Right renal pelvis (tissue), 4 donors: Measurements from ENCODE around the gene TLX2. TPM values are rescaled to one million over a fixed set of nuclear protein-coding genes. Genes with fewer than 3 reads are reported as not detected.

Experiments
- polyA plus RNA-seq, 4 donors: library from polyadenylated mRNA; unstranded; fragments of 120-200 nt; gene quantifications; one replicate each; pipeline ENCODE4 v1.2.1, GENCODE V29; 2013; ENCODE audit not compliant: insufficient read length in 4 of 4

Gene TLX2
- polyA plus RNA-seq, 4 donors = 0.26 TPM; not detected in 3

Other genes with a start within 250 kb of the TLX2 start
- 1 to 10 TPM; 1.8 to 3.1 (median 2.3) TPM for gene SLC4A5, start 171.0 kb upstream of the TLX2 start, polyA plus RNA-seq
- gene DCTN1, start 134.1 kb upstream of the TLX2 start, polyA plus RNA-seq = 100 to 1,000 TPM; 146 to 166 (median 153) TPM
- 1 to 10 TPM; 5.0 to 9.5 (median 7.2) TPM for gene C2orf81, start 92.8 kb upstream of the TLX2 start, polyA plus RNA-seq
- gene WDR54, start 92.7 kb upstream of the TLX2 start, polyA plus RNA-seq = 10 to 100 TPM; 36.7 to 44.2 (median 40.9) TPM
- 10 to 100 TPM; 62.1 to 79.9 (median 66.2) TPM for gene RTKN, start 72.5 kb upstream of the TLX2 start, polyA plus RNA-seq
- 10 to 100 TPM; 20.2 to 29.5 (median 24.5) TPM for gene INO80B, start 59.4 kb upstream of the TLX2 start, polyA plus RNA-seq
- gene WBP1, start 56.0 kb upstream of the TLX2 start, polyA plus RNA-seq = 100 to 1,000 TPM in 3 of 4 donors, 10 to 100 TPM in 1; 94.9 to 132 (median 109) TPM
- 10 to 100 TPM; 47.9 to 58.5 (median 53.1) TPM for gene MOGS, start 49.1 kb upstream of the TLX2 start, polyA plus RNA-seq
- gene MRPL53, start 41.8 kb upstream of the TLX2 start, polyA plus RNA-seq = 10 to 100 TPM; 36.6 to 67.9 (median 44.6) TPM
- gene CCDC142, start 31.5 kb upstream of the TLX2 start, polyA plus RNA-seq = 10 to 100 TPM in 2 of 4 donors, 1 to 10 TPM in 2; 8.0 to 12.1 (median 10.1) TPM
- gene TTC31, start 31.4 kb upstream of the TLX2 start, polyA plus RNA-seq = 10 to 100 TPM; 27.5 to 32.6 (median 31.2) TPM
- gene LBX2, start 14.8 kb upstream of the TLX2 start, polyA plus RNA-seq = 1 to 10 TPM; 1.9 to 4.0 (median 3.2) TPM
- 10 to 100 TPM; 23.7 to 30.3 (median 25.8) TPM for gene PCGF1, start 6.8 kb upstream of the TLX2 start, polyA plus RNA-seq
- gene DQX1, start 11.8 kb downstream of the TLX2 start, polyA plus RNA-seq = under 1 TPM; 0.19 to 0.56 (median 0.53) TPM
- 100 to 1,000 TPM in 3 of 4 donors, 10 to 100 TPM in 1; 95.8 to 113 (median 110) TPM for gene AUP1, start 15.3 kb downstream of the TLX2 start, polyA plus RNA-seq
- 10 to 100 TPM; 33.8 to 39.3 (median 37.6) TPM for gene HTRA2, start 15.5 kb downstream of the TLX2 start, polyA plus RNA-seq
- gene LOXL3, start 39.5 kb downstream of the TLX2 start, polyA plus RNA-seq = 10 to 100 TPM in 3 of 4 donors, 1 to 10 TPM in 1; 9.2 to 11.3 (median 10.4) TPM
- gene DOK1, start 40.3 kb downstream of the TLX2 start, polyA plus RNA-seq = 10 to 100 TPM in 1 of 4 donors, 1 to 10 TPM in 3; 7.8 to 10.2 (median 8.7) TPM
- gene M1AP, start 133.9 kb downstream of the TLX2 start, polyA plus RNA-seq = 1 to 10 TPM in 2 of 4 donors, under 1 TPM in 2; 0.40 to 1.5 (median 1.0) TPM
- gene SEMA4F, start 139.8 kb downstream of the TLX2 start, polyA plus RNA-seq = 1 to 10 TPM; 6.7 to 8.1 (median 7.6) TPM